ENCODE data around the gene CYP4X1.

GRCh38 chr1:47023268-47024140 is at the start of gene CYP4X1:
- TF ChIP-seq BCL11A (IDR thresholded peaks at IDR 0.05; ENCODE audit: low read depth in 2 of 2, low read length in 2 of 2) (no peak), CTCF (IDR thresholded peaks at IDR 0.05; ENCODE audit: control extremely low read depth in 1 of 3, insufficient read depth in 1 of 3, low read depth in 1 of 3, low read length in 3 of 3) (peak in 2 of 3 experiments; percentile 2 to 6; a peak in 2 of 4 replicates), POLR2A (IDR thresholded peaks at IDR 0.05; ENCODE audit: control extremely low read depth in 1 of 2, low read depth in 2 of 2, low read length in 2 of 2) (0 out of 3 replicates have a peak, but pooled peaks of 1 of the 2 experiments have one; percentile 31)
